Right lobe of liver (tissue), 4 donors: ENCODE measurements around the gene ING3.

Experiments
- POLR2A ChIP-seq: fragments of 450-650 bp; IDR thresholded peaks from one replicate; pipeline ENCODE4 v1.6.1; 2017; ENCODE audit warnings: antibody characterized with exemption, mild to moderate bottlenecking
- TF ChIP-seq, protein P1 (sequence below), 4 donors: fragments of 200-600 bp in 3 of 4; fragments of 450-650 bp in 1 of 4; IDR thresholded peaks; one replicate each; pipeline versions ENCODE4 v1.5.1 to v1.8.0; 2016 to 2022; ENCODE audit warnings: antibody characterized with exemption in 4 of 4, mild to moderate bottlenecking in 2 of 4
- donor health status: DM: no; HTN: no; CAD: no.
- donor health status: DM: no; HTN: no; CAD: no.
- donor health status: DM: no; HTN: yes; CAD: no.

DNA sequence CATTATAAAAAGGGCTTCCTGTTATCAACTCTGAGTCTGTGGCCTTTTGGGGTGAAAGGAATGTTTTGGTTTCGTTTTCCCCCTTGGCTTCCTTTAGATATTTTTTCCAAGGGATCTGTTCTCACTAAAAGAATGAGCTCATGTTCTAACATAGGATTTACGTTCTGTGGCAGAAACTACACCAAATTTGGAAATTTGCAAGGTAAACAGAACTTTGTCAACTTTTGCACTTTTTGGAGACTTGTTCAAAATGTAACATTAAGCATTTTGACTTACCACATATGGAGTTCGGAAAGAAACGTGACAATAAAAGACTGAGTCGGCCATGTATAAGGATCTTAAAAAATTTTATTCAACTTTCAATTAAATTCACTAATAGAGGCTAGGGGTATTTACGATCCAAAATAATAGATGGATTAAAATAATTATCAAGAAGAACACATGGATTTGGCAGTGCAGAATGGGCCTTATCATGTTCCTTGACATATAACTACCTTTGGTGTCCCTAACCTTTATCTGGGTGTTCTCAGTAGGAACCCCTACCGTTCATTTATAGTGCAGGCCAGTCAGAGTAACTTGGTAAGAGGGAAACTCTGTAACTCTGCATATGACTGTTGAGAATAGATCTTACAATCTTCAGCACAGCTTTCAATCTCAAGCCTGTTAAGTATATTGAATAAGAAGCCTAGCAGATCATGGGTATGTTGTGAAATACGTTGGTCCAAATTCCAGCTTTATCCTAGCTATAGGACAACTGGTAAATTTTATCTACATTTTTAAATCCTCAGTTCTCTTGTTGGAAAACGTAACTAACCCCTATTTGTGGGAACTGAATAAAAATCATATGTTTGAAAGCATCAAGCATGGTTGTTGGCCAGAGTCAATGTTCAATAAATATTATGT is 49.8 kb downstream of the ING3 start:
- no peak for TF ChIP-seq POLR2A
- TF ChIP-seq, protein P1, sequence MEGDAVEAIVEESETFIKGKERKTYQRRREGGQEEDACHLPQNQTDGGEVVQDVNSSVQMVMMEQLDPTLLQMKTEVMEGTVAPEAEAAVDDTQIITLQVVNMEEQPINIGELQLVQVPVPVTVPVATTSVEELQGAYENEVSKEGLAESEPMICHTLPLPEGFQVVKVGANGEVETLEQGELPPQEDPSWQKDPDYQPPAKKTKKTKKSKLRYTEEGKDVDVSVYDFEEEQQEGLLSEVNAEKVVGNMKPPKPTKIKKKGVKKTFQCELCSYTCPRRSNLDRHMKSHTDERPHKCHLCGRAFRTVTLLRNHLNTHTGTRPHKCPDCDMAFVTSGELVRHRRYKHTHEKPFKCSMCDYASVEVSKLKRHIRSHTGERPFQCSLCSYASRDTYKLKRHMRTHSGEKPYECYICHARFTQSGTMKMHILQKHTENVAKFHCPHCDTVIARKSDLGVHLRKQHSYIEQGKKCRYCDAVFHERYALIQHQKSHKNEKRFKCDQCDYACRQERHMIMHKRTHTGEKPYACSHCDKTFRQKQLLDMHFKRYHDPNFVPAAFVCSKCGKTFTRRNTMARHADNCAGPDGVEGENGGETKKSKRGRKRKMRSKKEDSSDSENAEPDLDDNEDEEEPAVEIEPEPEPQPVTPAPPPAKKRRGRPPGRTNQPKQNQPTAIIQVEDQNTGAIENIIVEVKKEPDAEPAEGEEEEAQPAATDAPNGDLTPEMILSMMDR (IDR thresholded peaks at IDR 0.05): no peak
